Stomach (tissue), 4 donors: Measurements from ENCODE around the gene TGFB1I1.

Source experiments
- CTCF ChIP-seq, 7 experiments: fragments of 450-650 bp in 4 of 7; fragments of 200-600 bp in 3 of 7; sonication (generic) in 3 of 7; IDR thresholded peaks; one replicate each; pipeline ENCODE4 v1.5.1; 2016 to 2019; ENCODE audit warnings: antibody characterized with exemption in 7 of 7, control low read depth in 2 of 7, mild to moderate bottlenecking in 1 of 7
- EP300 ChIP-seq: sonication (generic); formaldehyde crosslinking; IDR thresholded peaks from one replicate; pipeline ENCODE4 v1.6.1; 2017; ENCODE audit warnings: antibody characterized with exemption
- POLR2A ChIP-seq, 4 donors: fragments of 450-650 bp; IDR thresholded peaks; one replicate each; pipeline ENCODE4 v1.6.1; 2016; ENCODE audit warnings: antibody characterized with exemption in 4 of 4, control low read depth in 2 of 4, mild to moderate bottlenecking in 1 of 4, moderate library complexity in 1 of 4
- POLR2AphosphoS5 ChIP-seq, 3 donors: sonication (generic); formaldehyde crosslinking; IDR thresholded peaks; one replicate each; pipeline ENCODE4 v1.6.1; 2016; ENCODE audit warnings: antibody characterized with exemption in 3 of 3

DNA sequence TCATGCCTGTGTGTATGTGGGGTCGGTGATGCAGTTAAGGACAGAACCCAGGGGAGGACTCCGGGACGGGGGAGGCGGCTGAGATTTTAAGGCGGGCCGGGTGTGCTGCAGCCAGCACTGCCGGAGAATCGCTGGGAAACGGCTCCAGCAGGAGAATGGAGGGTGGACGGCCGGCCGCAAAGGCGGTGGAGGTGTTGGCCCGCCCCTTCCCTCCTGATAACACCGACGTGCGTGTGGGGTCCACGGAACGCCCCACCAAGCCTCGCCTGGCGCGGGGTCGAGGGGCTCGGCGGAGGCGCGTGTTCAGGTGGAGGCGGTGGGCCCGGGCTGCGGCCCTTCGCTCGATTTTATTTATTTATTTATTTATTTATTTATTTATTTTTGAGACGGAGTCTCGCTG is 30.0 kb upstream of the TGFB1I1 start:
- TF ChIP-seq EP300, result no peak
- TF ChIP-seq CTCF (IDR thresholded peaks at IDR 0.05), result no peak
- TF ChIP-seq POLR2A (IDR thresholded peaks at IDR 0.05), result no peak
- TF ChIP-seq POLR2AphosphoS5 (IDR thresholded peaks at IDR 0.05), result no peak
